ENCODE measurements around the gene COL9A3. TPM values are rescaled to one million over a fixed set of nuclear protein-coding genes. Genes with fewer than 3 reads are reported as not detected.

The COL9A3 gene
- total RNA-seq, 2 donors from 2014 or later, result 0.54 to 3.1 TPM

GRCh38 chr20:62817975-62818591 lies 1.2 kb downstream of the COL9A3 start:
- H3K27ac ChIP-seq, result no peak overlapping the region
- H3K4me1 ChIP-seq (ENCODE audit: control insufficient read depth in 1 of 2, low read depth in 2 of 2), result peaks cover 24 to 45% of the 10 kb centered on the region in 2 donors
- H3K36me3 ChIP-seq, result no peaks in the 10 kb centered on the region
- no peaks in the 10 kb centered on the region for H3K9me3 ChIP-seq
- H3K27me3 ChIP-seq (replicated peaks; ENCODE audit: insufficient read depth), result no peaks in the 10 kb centered on the region
- DNase-seq (ENCODE audit: low spot score) (no peak), ATAC-seq (ENCODE audit: insufficient number of reproducible peaks, low FRiP score, low read depth) (no peak)
- no peak overlapping the region for H3K4me3 ChIP-seq
- TF ChIP-seq CTCF (IDR thresholded peaks at IDR 0.05), result no peak

- no peak for TF ChIP-seq CTCF (IDR thresholded peaks at IDR 0.05)
- H3K27me3 ChIP-seq (replicated peaks; ENCODE audit: insufficient read depth), result no peaks in the 10 kb centered on the region
- no peaks in the 10 kb centered on the region for H3K36me3 ChIP-seq
- peaks cover 24 to 45% of the 10 kb centered on the region in 2 donors for H3K4me1 ChIP-seq (ENCODE audit: control insufficient read depth in 1 of 2, low read depth in 2 of 2)
- no peak overlapping the region for H3K27ac ChIP-seq
- H3K4me3 ChIP-seq, result no peak overlapping the region
- H3K9me3 ChIP-seq, result no peaks in the 10 kb centered on the region
- ATAC-seq (ENCODE audit: insufficient number of reproducible peaks, low FRiP score, low read depth) (no peak), DNase-seq (ENCODE audit: low spot score) (no peak)
Observed at GRCh38 chr20:62818592-62819493, 2.0 kb downstream of the COL9A3 start.

GRCh38 chr20:62819494-62820174 lies 2.8 kb downstream of the COL9A3 start:
- no peak for TF ChIP-seq CTCF (IDR thresholded peaks at IDR 0.05)
- DNase-seq (ENCODE audit: low spot score), result no peak
- Histone ChIP-seq H3K27me3 (replicated peaks; ENCODE audit: insufficient read depth) (no peaks in the 10 kb centered on the region), H3K27ac (no peak overlapping the region), H3K36me3 (no peaks in the 10 kb centered on the region), H3K9me3 (no peaks in the 10 kb centered on the region), H3K4me1 (ENCODE audit: control insufficient read depth in 1 of 2, low read depth in 2 of 2) (peaks cover 26 to 45% of the 10 kb centered on the region in 2 donors), H3K4me3 (no peak overlapping the region)
- no peak for ATAC-seq (ENCODE audit: insufficient number of reproducible peaks, low FRiP score, low read depth)

- no peak overlapping the region for H3K27ac ChIP-seq
Observed at GRCh38 chr20:62820208-62820961, 3.5 kb downstream of the COL9A3 start.

More at GRCh38 chr20:62820208-62820961, 3.5 kb downstream of the COL9A3 start:
- no peaks in the 10 kb centered on the region for H3K9me3 ChIP-seq
- no peak overlapping the region for H3K4me3 ChIP-seq
- H3K36me3 ChIP-seq, result no peaks in the 10 kb centered on the region
- TF ChIP-seq CTCF (IDR thresholded peaks at IDR 0.05), result no peak
- H3K4me1 ChIP-seq (ENCODE audit: control insufficient read depth in 1 of 2, low read depth in 2 of 2), result peaks cover 27 to 39% of the 10 kb centered on the region in 2 donors
- DNase-seq (ENCODE audit: low spot score) (no peak), ATAC-seq (ENCODE audit: insufficient number of reproducible peaks, low FRiP score, low read depth) (no peak)
- H3K27me3 ChIP-seq (replicated peaks; ENCODE audit: insufficient read depth), result no peaks in the 10 kb centered on the region
